Left renal pelvis (tissue), 4 donors: ENCODE measurements around the gene EFCAB8. TPM values are rescaled to one million over a fixed set of nuclear protein-coding genes. Genes with fewer than 3 reads are reported as not detected.
"Not testable (repeated sequence)": the region's sequence is repeated elsewhere in the genome, so short reads cannot be mapped to it uniquely, and the experiment has no call there.

Experiments used
- DNase-seq, 4 donors: peaks; one replicate each; pipeline ENCODE4 v3.0.0-alpha.2; 2013; ENCODE audit warnings: low read depth in 4 of 4, low spot score in 3 of 4
- polyA plus RNA-seq, 4 donors: library from polyadenylated mRNA; unstranded; fragments of 120-200 nt; gene quantifications; one replicate each; pipeline ENCODE4 v1.2.1, GENCODE V29; 2013; ENCODE audit not compliant: insufficient read length in 4 of 4

EFCAB8 gene
- polyA plus RNA-seq, 4 donors = 0.20 to 0.29 (median 0.20) TPM; not detected in 1

- no peak for DNase-seq
Observed at GRCh38 chr20:32880635-32881034, 21.9 kb downstream of the EFCAB8 start.

DNA sequence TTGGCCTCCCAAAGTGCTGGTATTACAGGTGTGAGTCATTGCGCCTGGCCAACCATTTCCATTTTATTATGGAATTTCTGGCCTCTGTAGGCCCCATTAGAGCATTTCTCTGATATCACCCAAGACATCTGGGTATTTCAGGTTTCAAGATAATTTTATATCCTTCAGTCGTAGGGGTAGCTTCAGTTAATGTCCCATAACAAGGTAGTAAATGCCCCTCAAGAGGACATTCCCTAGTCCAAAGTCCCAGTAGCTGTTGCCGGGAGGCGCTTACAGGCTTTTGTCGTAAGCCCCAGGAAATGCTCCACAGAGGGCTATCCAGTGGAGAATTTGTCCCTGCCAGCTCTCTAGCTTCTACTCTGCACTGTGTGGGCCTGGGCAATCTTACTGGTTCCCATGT, 24.4 kb downstream of the EFCAB8 start:
- DNase-seq = no peak

DNA sequence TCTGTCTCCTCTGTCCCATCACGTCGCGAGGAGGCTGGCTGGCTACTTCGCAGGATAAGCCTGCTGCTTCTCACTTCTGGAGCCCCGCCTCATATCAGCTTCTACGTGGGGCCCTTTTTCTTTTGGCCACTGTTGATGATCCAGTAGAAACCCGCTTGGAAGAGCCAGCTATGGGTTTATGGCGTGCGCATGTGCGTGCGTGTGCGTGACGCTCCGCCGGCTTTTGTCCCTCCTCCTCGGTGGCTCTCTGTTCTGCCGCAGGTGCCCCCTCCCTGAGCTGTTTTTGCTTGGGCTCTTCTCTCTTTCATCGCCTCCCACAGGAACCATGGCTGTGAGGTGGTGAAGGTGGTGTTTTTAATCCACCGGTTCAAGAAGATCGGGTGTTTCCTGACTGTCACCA, 26.5 kb downstream of the EFCAB8 start:
- no peak for DNase-seq

DNA sequence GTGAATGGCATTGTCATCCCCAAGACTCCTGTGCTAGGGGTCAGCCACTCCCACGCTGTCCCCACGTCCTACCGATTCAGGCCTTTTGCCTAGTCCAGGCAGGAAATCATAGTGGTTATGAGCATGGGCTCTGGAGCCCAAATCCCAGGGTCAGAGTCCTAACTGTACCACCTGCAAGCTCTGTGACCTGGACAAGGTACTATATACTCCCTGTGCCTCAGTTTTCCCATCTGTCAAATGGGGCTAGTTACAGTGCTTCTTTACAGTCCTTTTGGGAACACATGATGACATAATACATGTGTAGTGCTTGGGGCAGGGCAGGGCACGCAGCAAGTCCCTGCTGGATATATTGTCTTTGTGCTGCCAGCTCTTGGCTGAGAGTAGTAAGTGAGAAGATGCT, 27.2 kb downstream of the EFCAB8 start:
- no peak for DNase-seq

- no peak for DNase-seq
Observed at GRCh38 chr20:32886652-32887051, 27.9 kb downstream of the EFCAB8 start.

GRCh38 chr20:32887492-32887891, 28.8 kb downstream of the EFCAB8 start:
- no peak for DNase-seq

DNA sequence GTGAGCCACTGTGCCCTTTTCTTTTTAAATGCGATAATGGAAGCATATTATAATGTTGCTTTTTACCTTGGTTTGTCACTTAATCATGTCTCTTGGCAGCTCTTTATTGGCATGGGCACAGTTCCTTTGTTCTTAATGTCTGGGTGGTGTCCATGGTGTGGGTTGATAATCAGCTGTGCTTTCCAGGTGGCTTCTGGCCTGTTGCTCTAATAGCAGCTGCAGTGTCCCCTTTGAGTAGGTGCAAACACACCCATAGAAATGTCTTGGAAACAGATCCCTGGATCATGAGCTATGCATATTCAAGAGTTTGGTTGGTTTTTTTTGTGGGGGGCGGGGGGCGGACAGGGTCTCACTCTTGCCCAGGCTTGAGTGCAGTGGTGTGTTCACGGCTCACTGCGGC, 29.9 kb downstream of the EFCAB8 start:
- DNase-seq = no peak

DNA sequence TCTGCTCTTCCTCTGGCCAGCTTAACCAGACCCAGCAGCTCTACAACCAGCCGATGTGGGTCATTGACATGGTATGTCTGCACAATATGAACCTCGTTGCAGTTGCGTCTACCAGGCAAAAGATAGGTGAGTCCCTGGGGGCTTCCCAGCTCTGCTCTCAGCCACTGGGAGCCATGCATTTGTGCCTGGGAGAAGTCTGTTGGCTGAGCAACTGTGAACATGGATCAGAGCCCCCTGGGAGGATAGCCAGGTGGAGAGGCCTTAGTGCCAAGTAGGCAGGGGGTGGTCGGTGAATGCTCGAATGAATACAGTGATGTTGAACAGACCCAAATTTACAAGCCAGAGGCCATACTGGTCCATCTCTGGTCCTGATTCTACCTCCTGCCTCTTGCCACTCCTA, 30.6 kb downstream of the EFCAB8 start:
- no peak for DNase-seq

DNA sequence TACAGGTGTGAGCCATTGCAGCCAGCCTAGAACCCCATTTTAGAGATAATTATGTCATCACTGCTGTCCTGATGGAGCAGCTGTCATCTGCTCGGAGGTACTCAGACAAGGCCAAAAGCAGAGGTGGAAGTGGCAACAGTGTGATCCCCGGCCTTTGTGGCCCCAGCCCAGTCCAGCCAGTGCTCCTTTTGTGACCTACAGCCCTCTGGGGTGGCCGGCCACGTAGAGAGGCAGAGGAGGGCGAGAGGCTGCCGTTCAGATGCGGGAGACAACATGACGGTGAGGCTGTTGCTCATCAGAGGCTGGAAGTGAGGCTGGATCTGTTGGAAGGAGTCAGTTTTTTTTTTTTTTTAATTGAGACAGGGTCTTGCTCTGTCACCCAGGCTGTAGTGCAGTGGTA, 32.8 kb downstream of the EFCAB8 start:
- DNase-seq = no peak

- no peak for DNase-seq
Observed at GRCh38 chr20:32891926-32892660, 33.4 kb downstream of the EFCAB8 start.

GRCh38 chr20:32893263-32894025, 34.7 kb downstream of the EFCAB8 start:
- DNase-seq = peak in 1 of 4 donors; percentile 15

DNA sequence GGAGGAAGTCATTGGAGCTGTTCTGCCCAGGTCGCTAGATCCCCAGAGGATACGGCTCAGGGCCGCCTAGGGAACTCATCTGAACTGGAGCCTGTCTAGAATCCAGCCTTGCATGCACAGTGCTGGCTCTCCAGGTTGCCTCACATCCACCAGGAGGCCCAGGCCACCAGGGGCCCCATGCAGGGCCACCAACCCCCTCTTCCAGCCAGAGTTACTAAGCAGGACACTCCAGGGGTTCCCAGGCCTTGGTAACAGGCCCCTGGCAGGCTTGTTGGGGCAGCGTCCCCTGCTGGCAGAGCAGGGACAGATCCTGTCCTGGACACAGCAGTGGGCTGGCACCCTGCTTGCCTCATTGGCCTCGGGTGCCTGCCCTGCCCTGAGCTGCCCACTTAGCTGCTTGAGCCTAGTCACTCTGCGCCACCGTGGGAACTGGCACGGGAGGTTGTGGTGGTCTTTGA, 35.3 kb downstream of the EFCAB8 start:
- no peak for DNase-seq

- DNase-seq = no peak
Observed at GRCh38 chr20:32894711-32895355, 36.1 kb downstream of the EFCAB8 start.

- no peak for DNase-seq
Observed at GRCh38 chr20:32896521-32897280, 38.0 kb downstream of the EFCAB8 start.

- DNase-seq = no peak
Observed at GRCh38 chr20:32898729-32899128, 40.0 kb downstream of the EFCAB8 start.

DNA sequence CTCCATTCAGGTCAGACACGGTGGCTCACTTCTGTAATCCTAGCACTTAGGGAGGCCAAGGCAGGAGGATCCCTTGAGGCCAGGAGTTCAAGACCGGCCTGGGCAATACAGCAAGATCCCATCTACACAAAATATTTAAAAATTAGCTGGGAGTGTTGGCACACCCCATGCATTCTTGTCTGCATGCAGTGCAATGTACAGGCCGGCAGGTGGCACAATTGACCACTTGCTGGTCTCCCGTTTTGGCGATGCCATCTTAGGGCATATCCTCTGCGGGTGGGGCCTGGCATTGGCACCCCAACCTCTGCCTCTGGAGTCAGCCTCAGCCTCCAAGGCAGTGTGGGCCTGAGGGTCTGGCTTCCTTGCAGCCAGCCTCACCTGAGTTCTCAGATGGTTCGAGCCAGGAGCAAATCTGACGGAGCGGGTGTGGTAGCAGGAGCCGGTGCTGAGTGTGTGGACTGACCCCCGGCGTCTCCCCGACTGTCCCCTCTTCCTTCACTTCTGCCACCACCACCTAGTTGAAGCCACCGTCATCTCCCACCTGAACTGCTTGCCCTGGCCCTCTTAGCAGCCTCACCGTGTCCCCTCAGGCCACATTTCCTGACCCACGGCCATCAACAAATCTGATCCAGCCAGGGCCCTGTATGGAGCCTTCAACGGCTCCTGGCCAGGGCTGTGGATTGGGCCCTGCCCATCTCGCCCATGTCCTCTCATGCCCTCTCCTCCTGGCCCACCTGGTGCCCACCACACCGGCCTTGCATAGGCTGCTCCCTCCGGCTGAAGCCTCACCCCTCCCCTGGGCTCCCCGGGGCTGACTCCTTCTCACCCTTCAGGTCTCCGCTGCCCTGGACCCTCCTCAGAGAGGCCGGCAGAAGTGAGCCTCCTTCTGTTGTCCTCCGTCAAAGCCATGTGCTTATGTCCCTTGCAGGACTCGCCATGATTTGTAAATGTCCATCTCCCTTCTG, 44.0 kb downstream of the EFCAB8 start:
- peak in 1 of 4 donors; percentile 18 for DNase-seq

DNA sequence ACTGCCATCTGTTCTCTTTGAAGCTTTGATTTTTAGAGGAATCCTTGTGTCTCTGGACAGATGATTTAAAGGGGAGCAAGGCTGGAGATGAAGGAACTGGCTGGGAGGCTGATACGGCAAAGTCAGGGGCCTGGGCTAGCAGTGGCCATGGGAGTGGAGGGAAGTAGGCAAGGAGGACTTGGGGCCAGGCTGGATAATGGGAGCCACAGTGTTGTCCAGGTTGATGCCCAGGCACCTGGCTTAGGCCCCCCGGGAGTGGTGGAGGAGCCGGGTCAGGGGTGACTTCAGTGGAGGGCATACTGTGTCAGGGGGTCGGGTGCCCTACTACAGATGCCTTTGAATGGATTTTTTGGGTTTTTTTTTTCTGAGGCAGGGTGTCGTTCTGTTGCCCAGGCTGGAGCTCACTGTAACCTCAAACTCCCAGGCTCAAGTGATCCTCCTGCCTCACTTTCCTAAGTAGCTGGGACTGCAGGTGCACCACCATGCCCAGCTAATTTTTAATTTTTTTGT, 45.0 kb downstream of the EFCAB8 start:
- DNase-seq = no peak

- DNase-seq = not testable (repeated sequence)
Observed at GRCh38 chr20:32904678-32905077, 46.0 kb downstream of the EFCAB8 start.

DNA sequence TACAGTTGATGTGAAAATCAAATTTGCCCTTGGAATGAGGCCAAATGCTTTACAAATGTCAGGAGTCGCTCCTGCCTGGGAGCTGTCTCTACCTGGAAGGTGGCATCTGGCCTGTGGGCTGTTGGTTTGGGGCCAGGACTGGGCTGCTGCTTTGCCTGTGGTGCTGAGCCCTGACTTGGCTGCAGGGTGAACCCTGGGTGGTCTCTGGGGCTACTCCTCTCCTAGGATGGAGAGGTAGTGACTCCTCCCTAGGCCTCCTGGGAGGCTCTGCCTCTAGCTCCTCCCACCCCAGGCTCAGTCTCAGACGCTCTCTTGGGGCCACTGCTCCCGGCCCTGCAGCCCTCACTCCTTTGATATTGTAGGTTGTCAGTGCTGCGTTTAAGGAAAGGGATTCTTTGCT, 47.5 kb downstream of the EFCAB8 start:
- no peak for DNase-seq
